GM19452 (cell line): ENCODE results near the gene CC2D2A.
"Not testable (repeated sequence)": the region's sequence is repeated elsewhere in the genome, so short reads cannot be mapped to it uniquely, and the experiment has no call there.

Source experiments
- ATAC-seq: cut with Tn5 transposase; IDR thresholded peaks from one replicate; pipeline ENCODE4 v1.9.1; 2021; ENCODE audit not compliant: unreplicated experiment

The CC2D2A gene

DNA sequence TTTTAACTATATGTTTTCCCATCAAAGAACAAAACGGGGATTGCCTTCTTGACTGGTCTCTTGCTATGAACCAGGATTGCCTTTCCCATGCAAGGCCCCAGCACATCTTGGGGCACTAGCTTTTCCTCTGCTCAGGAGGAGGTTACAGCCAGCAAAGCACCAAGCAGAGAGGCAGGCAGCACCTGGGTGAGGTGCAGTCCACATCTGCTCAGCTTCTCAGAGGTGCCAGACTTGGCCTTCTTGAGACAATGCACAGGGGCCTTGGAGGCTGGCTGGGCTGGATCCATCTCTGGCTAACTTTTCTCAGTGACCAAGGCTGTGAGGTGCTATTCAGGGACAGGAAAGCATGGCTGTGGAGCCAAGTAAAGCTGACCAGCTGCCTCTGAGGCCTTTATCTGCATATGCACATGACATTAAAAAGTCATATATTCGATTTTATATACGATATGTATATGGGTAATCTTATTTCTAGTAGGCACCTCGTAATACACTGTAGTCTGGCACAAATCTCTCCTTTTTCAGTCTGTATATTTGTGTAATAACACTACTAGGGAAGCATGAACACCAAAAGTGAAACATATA, 86.9 kb downstream of the CC2D2A start:
- ATAC-seq: no peak

- no peak for ATAC-seq
Measured at GRCh38 chr4:15557786-15558550, 88.3 kb downstream of the CC2D2A start.

DNA sequence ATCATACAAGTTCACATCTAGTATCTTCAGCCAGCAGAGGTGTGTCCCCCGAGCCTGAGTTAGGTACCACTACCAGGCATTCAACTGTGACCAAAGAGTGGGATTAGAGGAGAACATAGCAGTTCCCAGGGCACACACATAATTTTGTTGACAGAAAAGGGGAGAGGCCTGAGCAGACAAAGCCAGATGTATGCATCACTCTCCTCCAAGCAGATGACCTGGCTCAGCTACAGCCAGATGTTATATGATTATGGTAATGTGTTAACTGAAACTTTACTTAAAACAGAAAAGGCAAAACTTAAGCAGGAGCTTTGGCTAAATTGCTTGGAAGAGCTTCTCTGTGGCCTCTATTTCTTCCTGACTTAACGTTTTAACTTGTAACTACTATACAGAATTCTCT, 88.9 kb downstream of the CC2D2A start:
- ATAC-seq: no peak

GRCh38 chr4:15562114-15562513, 92.4 kb downstream of the CC2D2A start:
- ATAC-seq: no peak

- no peak for ATAC-seq
Measured at GRCh38 chr4:15562623-15563022, 92.9 kb downstream of the CC2D2A start.

DNA sequence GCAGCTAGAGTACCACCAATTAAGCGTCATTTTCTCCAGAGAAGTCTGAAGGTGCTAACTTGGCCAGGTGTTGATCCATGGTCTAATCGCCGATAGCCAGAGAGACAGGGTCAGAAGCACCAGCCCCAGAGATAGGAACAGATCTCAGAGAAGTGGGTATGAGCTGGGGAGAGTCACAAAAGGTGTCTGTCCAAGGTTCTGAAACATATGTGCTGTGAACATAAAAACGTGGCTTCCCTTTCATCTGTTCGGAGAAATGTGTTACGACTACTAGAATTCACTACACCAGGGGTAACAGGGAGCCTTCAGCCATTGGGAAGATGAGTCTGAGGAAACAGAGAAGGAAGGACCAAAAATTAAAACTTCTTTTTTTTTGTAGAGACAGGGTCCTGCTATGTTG, 94.2 kb downstream of the CC2D2A start:
- ATAC-seq: no peak

DNA sequence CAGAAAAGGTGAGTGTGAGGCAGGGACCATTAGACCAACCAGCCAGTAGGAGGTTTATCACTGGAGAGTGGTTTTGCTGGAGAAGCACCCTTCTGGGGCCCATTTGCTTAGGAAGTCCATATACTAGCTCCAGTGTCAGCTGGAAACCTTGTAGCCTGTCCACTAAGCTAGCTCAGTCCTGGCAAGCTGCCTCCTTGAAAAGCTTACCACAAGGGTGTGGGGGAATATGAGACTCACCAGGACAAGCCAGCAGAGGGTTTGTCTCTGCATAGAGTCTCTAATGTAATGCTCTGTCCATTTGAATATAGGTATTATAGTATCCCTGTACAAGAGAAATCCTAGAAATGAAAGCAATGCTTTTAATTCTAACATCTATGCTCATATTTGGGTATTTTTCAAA, 99.1 kb downstream of the CC2D2A start:
- no peak for ATAC-seq

GRCh38 chr4:15569746-15570145, 100.1 kb downstream of the CC2D2A start:
- ATAC-seq: no peak

GRCh38 chr4:15575966-15576365, 106.3 kb downstream of the CC2D2A start:
- ATAC-seq: no peak

- no peak for ATAC-seq
Measured at GRCh38 chr4:15577508-15577907, 107.8 kb downstream of the CC2D2A start.

DNA sequence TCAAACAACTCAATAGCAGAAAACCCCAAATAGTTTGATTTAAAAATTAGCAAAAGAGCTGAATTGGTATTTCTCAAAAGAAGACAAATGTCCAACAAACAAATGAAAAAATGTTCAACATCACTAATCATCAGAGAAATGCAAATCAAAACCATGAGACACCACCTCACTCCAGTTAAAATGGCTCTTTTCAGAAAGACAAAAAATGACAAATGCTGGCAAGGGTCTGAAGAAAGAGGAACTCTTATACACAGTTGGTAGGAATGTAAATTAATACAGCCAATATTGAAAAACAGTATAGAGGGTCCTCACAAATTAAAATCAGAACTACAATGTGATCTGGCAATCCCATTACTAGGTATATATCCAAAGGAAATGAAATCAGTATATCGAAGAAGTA, 115.1 kb downstream of the CC2D2A start:
- ATAC-seq: no peak

GRCh38 chr4:15585331-15585730, 115.6 kb downstream of the CC2D2A start:
- no peak for ATAC-seq

GRCh38 chr4:15586066-15586465, 116.4 kb downstream of the CC2D2A start:
- no peak for ATAC-seq

DNA sequence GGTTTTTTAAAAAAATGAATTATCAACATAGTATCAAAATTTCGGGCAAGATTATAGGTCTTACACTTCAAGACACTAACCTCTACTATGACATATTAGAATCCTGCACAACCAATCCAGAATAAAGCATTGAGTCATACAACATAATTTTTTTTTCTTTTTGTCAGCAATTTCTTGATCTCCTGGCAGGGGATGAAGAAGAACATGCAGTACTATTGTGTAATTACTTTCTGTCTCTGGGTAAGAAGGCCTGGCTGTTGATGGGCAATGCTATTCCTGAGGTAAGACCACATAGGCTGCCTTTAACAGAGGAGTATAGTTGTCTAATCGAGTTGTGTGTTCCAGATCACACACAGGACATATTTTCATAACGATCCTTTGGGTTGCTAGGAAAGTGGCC, 118.0 kb downstream of the CC2D2A start:
- ATAC-seq: no peak

DNA sequence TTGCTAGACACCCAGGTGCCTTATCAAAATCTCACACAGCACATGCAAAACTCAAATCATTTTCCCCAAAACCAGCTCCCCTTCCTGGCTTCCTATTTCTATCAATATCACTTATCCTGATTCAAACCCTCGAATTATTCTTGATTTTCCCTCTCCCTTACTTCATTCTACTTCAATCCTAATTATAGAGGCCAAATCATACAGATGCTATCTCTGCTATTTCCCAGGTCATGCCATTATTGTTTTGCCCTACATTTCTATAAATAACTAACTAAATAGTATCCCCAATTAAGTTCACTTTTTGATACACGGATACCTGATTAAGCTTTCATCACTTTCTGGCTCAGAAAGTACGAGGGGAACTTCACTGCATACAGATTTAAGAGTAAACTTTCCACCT, 123.1 kb downstream of the CC2D2A start:
- no peak for ATAC-seq

- no peak for ATAC-seq
Measured at GRCh38 chr4:15598644-15599043, 129.0 kb downstream of the CC2D2A start.

DNA sequence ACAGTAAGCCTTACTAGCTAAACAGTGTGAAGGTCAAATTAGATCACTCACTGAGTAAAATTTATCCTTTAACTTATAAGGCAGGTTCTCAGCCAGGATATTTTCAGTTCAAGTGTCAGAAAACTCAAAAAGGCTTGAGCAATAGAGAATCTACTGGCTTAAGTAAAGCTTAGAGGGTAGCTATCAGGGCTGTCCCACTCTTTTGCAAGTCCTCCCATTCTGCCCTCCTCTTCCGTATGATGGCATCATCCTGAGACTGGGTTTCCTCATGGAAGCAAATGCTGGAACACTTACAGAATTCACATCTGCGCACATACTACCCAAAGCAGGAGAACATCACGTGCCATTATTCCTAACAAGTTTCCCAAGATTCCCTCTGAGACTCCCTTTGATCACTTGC, 130.5 kb downstream of the CC2D2A start:
- ATAC-seq: no peak

DNA sequence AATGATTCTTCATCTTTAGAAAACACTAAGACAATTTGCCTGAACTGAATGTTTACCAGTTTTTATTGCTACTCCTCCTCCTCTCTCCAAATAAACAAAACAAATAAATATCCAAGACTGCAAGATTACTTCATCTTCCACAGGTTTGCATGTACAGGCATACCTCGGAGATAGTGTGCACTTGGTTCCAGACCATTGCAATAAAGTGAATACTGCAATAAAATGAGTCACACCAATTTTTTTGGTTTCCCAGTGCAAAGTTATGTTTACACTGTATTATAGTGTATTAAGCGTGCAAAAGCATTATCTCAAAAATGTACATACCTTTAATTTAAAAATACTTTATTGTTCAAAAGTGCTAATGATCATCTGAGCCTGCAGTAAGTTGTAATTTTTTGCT, 132.2 kb downstream of the CC2D2A start:
- ATAC-seq: no peak

GRCh38 chr4:15605537-15605936, 135.9 kb downstream of the CC2D2A start:
- ATAC-seq: no peak

DNA sequence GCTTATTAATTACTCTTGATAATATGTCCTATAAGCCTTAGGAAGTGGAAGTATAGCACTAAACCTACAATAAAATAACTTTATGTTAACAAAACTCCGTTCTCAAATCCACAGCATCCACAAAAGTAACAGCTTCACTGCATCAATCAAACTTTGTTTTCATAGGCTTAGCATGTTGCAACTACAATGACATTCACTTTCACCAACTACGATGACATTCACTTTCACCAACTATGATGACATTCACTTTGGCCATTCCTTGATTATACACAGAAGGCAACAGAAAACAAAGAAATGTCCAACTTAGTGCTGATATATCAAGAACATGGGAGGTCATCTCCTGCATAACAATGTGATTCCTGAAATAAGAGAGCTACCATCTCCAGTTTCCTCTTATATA, 141.2 kb downstream of the CC2D2A start:
- no peak for ATAC-seq

DNA sequence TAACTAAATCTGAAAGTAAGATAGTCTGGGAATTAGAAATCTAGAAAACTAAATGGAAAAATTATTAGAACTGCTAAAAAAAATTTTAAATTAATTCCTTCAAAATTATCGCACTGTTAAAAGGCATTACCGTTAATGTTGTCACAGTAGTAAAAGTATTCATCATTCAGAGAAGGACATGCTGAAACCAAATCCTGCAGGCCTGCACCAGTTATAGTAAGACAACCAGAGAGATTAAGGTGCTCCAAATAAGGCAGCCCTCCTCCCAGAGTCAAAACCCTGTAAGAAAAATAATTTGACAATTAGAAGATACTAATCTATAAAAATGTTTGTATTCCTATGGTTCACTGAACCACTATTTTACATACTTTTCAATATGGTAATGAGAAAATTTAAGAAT, 142.5 kb downstream of the CC2D2A start:
- ATAC-seq: no peak

- not testable (repeated sequence) for ATAC-seq
Measured at GRCh38 chr4:15614891-15615290, 145.2 kb downstream of the CC2D2A start.

GRCh38 chr4:15617407-15617806, 147.7 kb downstream of the CC2D2A start:
- not testable (repeated sequence) for ATAC-seq
